NB4 (cell line): Measurements from ENCODE around the gene CARMIL1.

Experiments
- CTCF ChIP-seq: IDR thresholded peaks from one replicate; pipeline ENCODE4 v1.5.1; 2012; ENCODE audit warnings: low read depth, low read length
- MAX ChIP-seq: IDR thresholded peaks from 2 replicates; pipeline ENCODE4 v1.6.1; 2011; ENCODE audit warnings: low read depth, low read length
- MYC ChIP-seq: IDR thresholded peaks from 2 replicates; pipeline ENCODE4 v1.6.1; 2011; ENCODE audit warnings: low read depth, low read length
- POLR2A ChIP-seq: IDR thresholded peaks from 2 replicates; pipeline ENCODE4 v1.6.1; 2011; ENCODE audit warnings: mild to moderate bottlenecking; ENCODE audit not compliant: insufficient read length; ENCODE audit errors: extremely low read depth

GRCh38 chr6:25619217-25619616, 340.0 kb downstream of the CARMIL1 start:
- TF ChIP-seq POLR2A (no peak), CTCF (no peak), MAX (no peak), MYC (no peak)
